NT2/D1 (cell line): Measurements from ENCODE around the gene GPR158.

Source experiments
- SUZ12 ChIP-seq: IDR thresholded peaks from 2 replicates; pipeline ENCODE4 v1.6.1; 2011; ENCODE audit not compliant: insufficient read length, insufficient read depth; ENCODE audit errors: extremely low read depth
- YY1 ChIP-seq: IDR thresholded peaks from 2 replicates; pipeline ENCODE4 v1.6.1; 2011; ENCODE audit not compliant: insufficient read length, insufficient read depth
- ZNF274 ChIP-seq: IDR thresholded peaks from 2 replicates; pipeline ENCODE4 v1.6.1; 2011; ENCODE audit warnings: mild to moderate bottlenecking, low read depth, low read length

GRCh38 chr10:25582961-25583360 lies 408.2 kb downstream of the GPR158 start:
- TF ChIP-seq YY1 (no peak), ZNF274 (no peak), SUZ12 (no peak)
